Dedifferentiated amniotic fluid mesenchymal stem cell (primary cell): ENCODE data around the gene DYNLT3.

Experiments
- DNase-seq: peaks from one replicate; pipeline ENCODE4 v3.0.0-alpha.2; 2016; ENCODE audit errors: extremely low spot score

DYNLT3 gene

DNA sequence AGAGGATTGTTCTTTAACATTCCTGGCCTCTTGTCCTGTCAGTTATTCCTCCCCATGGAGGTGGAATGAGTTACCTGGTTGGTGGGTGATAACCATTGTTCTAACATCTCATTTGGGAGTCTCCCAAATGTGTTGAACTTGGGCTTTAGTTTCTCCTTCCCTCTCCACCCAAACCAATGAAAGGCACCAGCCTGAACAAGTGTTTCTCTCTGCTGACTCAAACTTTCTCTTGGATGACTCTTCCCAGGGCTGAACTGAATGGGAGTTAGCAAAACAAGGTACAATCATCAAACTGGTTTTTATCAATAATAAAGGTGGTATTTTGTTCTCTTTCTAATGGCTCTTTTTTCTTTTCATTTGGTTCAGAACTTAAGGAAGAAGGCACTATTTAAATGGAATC is 2.7 kb downstream of the DYNLT3 start:
- no peak for DNase-seq

DNA sequence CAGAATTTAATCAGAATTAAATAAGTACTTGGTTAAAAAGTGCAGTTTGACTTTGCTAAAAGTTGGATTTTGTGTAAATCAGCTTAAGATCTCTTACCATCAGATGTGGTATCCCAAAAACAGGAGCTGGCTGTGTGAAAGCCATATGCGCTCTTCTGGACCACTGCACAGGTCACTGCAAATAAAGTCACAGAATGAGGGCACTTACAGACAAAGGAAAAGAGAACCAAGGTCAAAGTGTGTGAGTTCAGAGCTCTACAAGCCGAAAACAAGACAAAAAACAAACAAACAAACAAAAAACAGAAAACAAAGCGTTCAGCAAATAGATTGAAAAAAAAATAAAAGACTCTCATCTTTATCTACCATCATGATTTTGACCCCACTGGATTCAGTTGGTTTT is 6.4 kb downstream of the DYNLT3 start:
- DNase-seq = no peak

GRCh38 chrX:37834937-37835336 is 12.4 kb downstream of the DYNLT3 start:
- no peak for DNase-seq

GRCh38 chrX:37830371-37830770 is 17.0 kb downstream of the DYNLT3 start:
- no peak for DNase-seq

DNA sequence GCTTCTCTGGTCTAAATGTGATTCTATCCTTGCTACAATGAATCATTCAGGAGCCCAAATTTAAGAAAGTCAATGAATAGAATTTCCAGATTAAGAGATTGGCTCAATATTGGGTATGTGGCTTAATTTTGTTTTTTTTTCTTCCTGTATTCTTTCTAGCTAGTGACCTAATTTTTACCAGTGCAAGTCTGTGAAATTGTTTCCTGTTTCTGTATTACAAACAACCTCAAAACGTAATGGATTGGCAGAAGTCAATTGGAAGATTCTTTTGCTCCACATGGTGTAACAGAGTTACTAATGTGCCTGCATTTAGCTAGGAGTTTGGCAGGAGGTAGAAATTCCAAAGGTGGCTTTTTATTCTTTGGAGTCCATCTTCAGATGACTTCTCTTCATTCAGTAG is 17.6 kb downstream of the DYNLT3 start:
- no peak for DNase-seq

GRCh38 chrX:37825215-37825842 is 22.0 kb downstream of the DYNLT3 start:
- no peak for DNase-seq

- no peak for DNase-seq
These were observed 22.7 kb downstream of the DYNLT3 start for GRCh38 chrX:37824491-37825214.

- no peak for DNase-seq
These were observed 26.7 kb downstream of the DYNLT3 start for GRCh38 chrX:37820646-37821045.

- no peak for DNase-seq
These were observed 29.3 kb downstream of the DYNLT3 start for GRCh38 chrX:37818031-37818430.

DNA sequence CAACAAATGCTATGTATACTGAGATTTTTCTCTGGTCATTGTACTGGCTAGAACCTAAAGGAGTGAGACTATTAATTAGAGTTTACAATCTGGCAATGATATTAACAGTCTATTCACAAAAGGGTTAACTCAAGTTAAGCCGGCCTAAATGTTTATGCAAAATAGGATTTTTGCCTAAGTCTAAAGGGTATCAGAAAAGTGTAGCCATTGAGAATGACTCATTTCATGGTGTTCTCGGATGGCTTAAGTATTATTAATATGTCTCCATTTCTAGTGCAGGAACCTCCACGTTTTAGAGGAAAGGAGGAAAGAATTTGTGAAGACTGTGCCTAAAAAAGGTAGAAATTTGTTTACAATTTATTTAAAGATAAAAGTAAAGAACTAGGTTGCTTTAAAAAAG is 29.8 kb downstream of the DYNLT3 start:
- no peak for DNase-seq

GRCh38 chrX:37817176-37817575 is 30.2 kb downstream of the DYNLT3 start:
- no peak for DNase-seq

DNA sequence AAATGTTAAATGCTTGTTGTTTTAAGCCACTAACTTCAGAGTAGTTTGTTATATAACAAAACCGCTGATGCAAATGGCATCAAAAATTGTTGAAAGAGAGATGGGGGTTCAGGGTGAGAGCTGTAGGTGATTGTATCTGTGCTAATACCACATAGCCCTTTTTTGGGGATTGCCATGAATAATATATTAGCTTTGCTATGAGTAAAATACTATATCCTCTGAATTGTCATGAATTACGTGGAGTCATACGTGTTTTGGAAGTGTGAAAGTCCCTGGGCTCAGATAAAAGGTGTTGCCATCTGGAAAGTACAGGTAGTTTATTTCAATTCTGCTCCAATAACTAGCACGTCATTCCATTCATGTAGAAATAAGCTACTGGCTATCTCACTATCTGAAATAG is 30.6 kb downstream of the DYNLT3 start:
- DNase-seq = no peak

GRCh38 chrX:37815366-37815765 is 32.0 kb downstream of the DYNLT3 start:
- DNase-seq = no peak

- DNase-seq = no peak
These were observed 33.8 kb downstream of the DYNLT3 start for GRCh38 chrX:37813570-37813969.

- no peak for DNase-seq
These were observed 35.3 kb downstream of the DYNLT3 start for GRCh38 chrX:37812110-37812509.

- no peak for DNase-seq
These were observed 37.4 kb downstream of the DYNLT3 start for GRCh38 chrX:37809970-37810369.

DNA sequence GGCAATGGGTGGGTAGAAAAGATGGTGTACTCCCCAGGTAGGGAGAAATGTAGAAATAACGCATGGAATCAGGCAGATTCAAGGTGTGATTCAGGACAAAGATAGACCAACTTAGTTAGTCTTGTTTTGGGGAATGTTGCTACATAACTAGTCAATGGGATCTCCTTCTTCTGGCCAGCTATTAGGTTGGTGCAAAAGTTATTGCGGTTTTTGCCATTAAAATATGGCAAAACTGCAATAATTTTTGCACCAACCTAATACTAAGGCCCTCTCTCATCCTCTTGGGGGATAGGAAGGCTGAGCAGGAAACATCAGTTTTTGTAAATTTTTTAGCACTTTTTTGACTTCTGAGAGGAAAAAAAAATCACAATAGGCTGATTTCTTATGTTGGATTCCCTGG is 44.3 kb downstream of the DYNLT3 start:
- no peak for DNase-seq

- DNase-seq = no peak
These were observed 45.3 kb downstream of the DYNLT3 start for GRCh38 chrX:37802028-37802427.

DNA sequence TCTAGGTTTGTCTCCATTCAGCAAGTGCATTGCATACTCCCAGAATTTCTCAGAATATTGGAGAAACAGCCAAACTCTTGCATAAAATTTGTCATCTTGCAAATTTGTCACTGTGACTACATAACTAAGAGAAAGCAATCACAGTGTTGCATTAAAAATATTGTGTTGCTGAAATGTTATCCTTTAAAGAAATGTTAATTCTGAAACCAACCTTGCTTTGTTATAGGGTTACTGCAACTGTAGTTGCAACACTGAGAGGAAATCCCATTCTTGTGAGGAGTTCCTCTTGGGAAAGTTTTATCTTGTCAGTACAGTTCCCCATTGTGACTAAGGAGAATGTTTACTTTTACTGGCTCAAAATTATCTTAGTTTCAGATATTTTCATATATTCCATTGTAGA is 46.7 kb downstream of the DYNLT3 start:
- DNase-seq = no peak

DNA sequence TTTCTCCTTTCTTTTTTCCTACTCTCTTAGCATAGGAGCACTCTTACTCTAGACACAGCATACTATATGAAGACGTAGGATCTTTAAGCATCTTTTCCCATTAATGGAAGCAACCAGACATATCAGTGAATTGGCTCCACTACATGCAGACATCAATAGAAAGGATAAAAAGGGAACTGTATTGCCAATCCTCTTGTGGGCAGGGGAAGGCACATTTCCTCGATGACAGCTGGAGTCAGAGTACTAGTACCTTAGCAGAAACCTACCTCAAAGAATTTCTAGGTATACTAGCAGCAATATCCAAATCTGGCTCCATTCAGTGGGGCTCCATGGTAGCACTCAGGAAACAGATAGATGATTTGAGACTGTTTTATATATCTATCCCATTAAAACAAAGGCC is 47.4 kb downstream of the DYNLT3 start:
- DNase-seq = no peak

- DNase-seq = no peak
These were observed 50.6 kb downstream of the DYNLT3 start for GRCh38 chrX:37796805-37797204.

DNA sequence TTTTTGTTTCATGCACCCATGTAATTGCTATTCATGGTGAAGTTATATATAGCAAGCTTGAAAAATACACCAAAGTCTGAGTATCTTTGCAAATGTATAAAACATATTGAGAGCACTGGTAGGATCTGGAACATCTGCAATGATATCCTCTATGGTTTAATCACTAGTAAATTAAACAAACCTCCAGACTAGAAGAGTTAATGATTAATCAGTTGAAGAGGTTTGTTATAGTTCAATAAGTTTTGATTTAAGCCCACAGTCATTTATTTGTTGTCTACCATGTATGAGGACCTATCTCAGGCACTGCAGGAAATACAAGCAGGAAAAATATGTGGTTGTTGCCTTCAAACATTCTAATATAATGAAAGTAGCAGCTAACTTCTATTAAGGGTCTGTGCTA is 51.1 kb downstream of the DYNLT3 start:
- no peak for DNase-seq
